GM12878 (cell line): Measurements from ENCODE around the gene RFLNA. TPM values are rescaled to one million over a fixed set of nuclear protein-coding genes. Genes with fewer than 3 reads are reported as not detected.

Experiments used
- ATAC-seq: fragments of 200-7000 bp; cut with Tn5 transposase; 3 replicates; pipeline ENCODE4 v1.9.1; 2020; ENCODE audit warnings: mild to moderate bottlenecking, moderate library complexity
- BruUV-seq: library from RNA; stranded (reverse); fragments of 400-500 nt; replicated peaks from 2 replicates; lab custom pipeline; 2021; lab: Mats Ljungman, UMichigan
- CTCF ChIA-PET: fragments of 300-600 bp; sonication (Branson Sonifier 250); formaldehyde crosslinking; extraction: SDS; loops from one replicate; lab custom pipeline; 2021; ENCODE audit warnings: inconsistent platforms; lab: Yijun Ruan, JAX
- POLR2A ChIA-PET: fragments of 350-600 bp; formaldehyde crosslinking; extraction: SDS; loops from one replicate; lab custom pipeline; 2021; ENCODE audit warnings: inconsistent platforms; lab: Charles Lee
- RAD21 ChIA-PET: fragments of 300-600 bp; sonication (Branson Sonifier 250); formaldehyde crosslinking; loops from one replicate; lab custom pipeline; 2023; ENCODE audit warnings: antibody characterized with exemption; ENCODE audit not compliant: unreplicated experiment; lab: Charles Lee
- SMC1A ChIA-PET: fragments of 300-600 bp; sonication (Branson Sonifier 250); formaldehyde crosslinking; loops from one replicate; lab custom pipeline; 2023; ENCODE audit not compliant: unreplicated experiment, uncharacterized antibody; lab: Charles Lee
- DNase-seq: peaks from one replicate; pipeline ENCODE4 v3.0.0-alpha.2; 2011; ENCODE audit warnings: low read depth, low spot score
- FAIRE-seq: peaks from 3 replicates; lab custom pipeline; 2011; peaks lifted over from hg19 to GRCh38; lab: Jason Lieb, UNC
- H2AFZ ChIP-seq: 2 replicates; pipeline ENCODE4 v1.6.0; 2011; ENCODE audit warnings: low read depth, low read length, control low read depth; ENCODE audit not compliant: control insufficient read depth
- H3K27ac ChIP-seq: 2 replicates; pipeline ENCODE4 v1.5.1; 2011; ENCODE audit warnings: control low read depth; ENCODE audit not compliant: control insufficient read depth, insufficient read depth
- H3K27me3 ChIP-seq, 2 experiments: replicated peaks in 1 of 2; 2 replicates each; pipeline versions ENCODE4 v1.6.0 to v1.6.1; 2011; ENCODE audit warnings: low read length in 1 of 2; ENCODE audit not compliant: control insufficient read depth in 2 of 2, insufficient read depth in 2 of 2
- H3K36me3 ChIP-seq, 2 experiments: 2 replicates each; pipeline ENCODE4 v1.5.1; 2011; ENCODE audit warnings: low read length in 1 of 2; ENCODE audit not compliant: control insufficient read depth in 2 of 2, insufficient read depth in 2 of 2
- H3K4me1 ChIP-seq: 2 replicates; pipeline ENCODE4 v1.6.1; 2011; ENCODE audit warnings: mild to moderate bottlenecking, low read length, moderate library complexity, mixed read lengths; ENCODE audit not compliant: control insufficient read depth, insufficient read depth
- H3K4me2 ChIP-seq: 2 replicates; pipeline ENCODE4 v1.6.0; 2011; ENCODE audit warnings: control low read depth; ENCODE audit not compliant: control insufficient read depth, insufficient read depth
- H3K4me3 ChIP-seq: fragments of 200-600 bp; sonication (generic); 2 replicates; pipeline ENCODE4 v1.5.1; 2016
- H3K79me2 ChIP-seq: 2 replicates; pipeline ENCODE4 v1.6.0; 2011; ENCODE audit warnings: low read length; ENCODE audit not compliant: control insufficient read depth, insufficient read depth
- H3K9ac ChIP-seq: 2 replicates; pipeline ENCODE4 v1.8.0; 2011; ENCODE audit warnings: low read length, control low read depth, mixed read lengths; ENCODE audit not compliant: control insufficient read depth, insufficient read depth
- H3K9me3 ChIP-seq: replicated peaks from 3 replicates; pipeline ENCODE4 v1.5.1; 2011; ENCODE audit warnings: mild to moderate bottlenecking, low read length; ENCODE audit not compliant: control insufficient read depth, insufficient read depth
- H4K20me1 ChIP-seq: 2 replicates; pipeline ENCODE4 v1.6.0; 2011; ENCODE audit not compliant: control insufficient read depth, insufficient read depth
- BACH1 ChIP-seq: fragments of 450-650 bp; IDR thresholded peaks from 2 replicates; pipeline ENCODE4 v1.6.1; 2017; ENCODE audit warnings: mild to moderate bottlenecking, borderline replicate concordance
- CBFB ChIP-seq: IDR thresholded peaks from 2 replicates; pipeline ENCODE4 v1.6.1; 2016; ENCODE audit warnings: antibody characterized with exemption, low read depth
- CEBPB ChIP-seq, 2 experiments: fragments of 150-350 bp in 1 of 2; IDR thresholded peaks; 2 replicates each; pipeline ENCODE4 v1.6.1; 2012 to 2014; ENCODE audit warnings: low read depth in 2 of 2, low read length in 2 of 2, borderline replicate concordance in 1 of 2, inconsistent platforms in 1 of 2
- CTCF ChIP-seq, 3 experiments: IDR thresholded peaks in 2 of 3; conservative IDR thresholded peaks in 1 of 3; 2 replicates each; pipeline ENCODE4 v1.5.1; 2011; ENCODE audit warnings: low read depth in 3 of 3, low read length in 3 of 3, mild to moderate bottlenecking in 3 of 3, control low read depth in 2 of 3, moderate library complexity in 2 of 3, inconsistent platforms in 1 of 3, mixed read lengths in 1 of 3; ENCODE audit not compliant: control insufficient read depth in 2 of 3, insufficient read depth in 1 of 3; ENCODE audit errors: extremely low read depth in 1 of 3
- EED ChIP-seq: sonication (generic); IDR thresholded peaks from 2 replicates; pipeline ENCODE4 v1.6.1; 2016; ENCODE audit warnings: antibody characterized with exemption, low read depth
- ELK1 ChIP-seq: IDR thresholded peaks from 2 replicates; pipeline ENCODE4 v1.6.1; 2012; ENCODE audit warnings: low read depth, low read length, improper control_type of control experiment
- LARP7 ChIP-seq: fragments of 450-650 bp; IDR thresholded peaks from 2 replicates; pipeline ENCODE4 v1.6.1; 2017; ENCODE audit warnings: mild to moderate bottlenecking
- MLLT1 ChIP-seq: fragments of 450-650 bp; IDR thresholded peaks from 2 replicates; pipeline ENCODE4 v1.6.1; 2016; ENCODE audit warnings: mild to moderate bottlenecking
- PBX3 ChIP-seq: IDR thresholded peaks from 2 replicates; pipeline ENCODE4 v1.6.1; 2011; ENCODE audit warnings: mild to moderate bottlenecking, low read depth, low read length, moderate library complexity; ENCODE audit not compliant: insufficient replicate concordance
- RAD51 ChIP-seq: fragments of 450-650 bp; IDR thresholded peaks from 2 replicates; pipeline ENCODE4 v1.6.1; 2016; ENCODE audit warnings: moderate library complexity, mild to moderate bottlenecking, inconsistent platforms
- RUNX3 ChIP-seq: IDR thresholded peaks from 2 replicates; pipeline ENCODE4 v1.6.1; 2012; ENCODE audit warnings: low read length, inconsistent platforms
- SPI1 ChIP-seq: IDR thresholded peaks from 2 replicates; pipeline ENCODE4 v1.6.1; 2011; ENCODE audit warnings: low read depth, mild to moderate bottlenecking, low read length, moderate library complexity, borderline replicate concordance; ENCODE audit not compliant: insufficient read depth
- SREBF2 ChIP-seq: IDR thresholded peaks from 2 replicates; pipeline ENCODE4 v1.6.1; 2012; ENCODE audit warnings: mild to moderate bottlenecking, low read length
- STAT1 ChIP-seq: fragments of 450-650 bp; conservative IDR thresholded peaks from 2 replicates; pipeline ENCODE4 v1.6.1; 2014; ENCODE audit warnings: antibody characterized with exemption, mild to moderate bottlenecking
- TCF3 ChIP-seq: IDR thresholded peaks from 2 replicates; pipeline ENCODE4 v1.6.1; 2012; ENCODE audit warnings: low read depth, mild to moderate bottlenecking, low read length, borderline replicate concordance; ENCODE audit not compliant: insufficient read depth
- ZBTB4 ChIP-seq: fragments of 450-650 bp; formaldehyde crosslinking; IDR thresholded peaks from 2 replicates; pipeline ENCODE4 v1.4.0; 2022; ENCODE audit warnings: mild to moderate bottlenecking, moderate library complexity
- WGBS: methylation state at CpG from one replicate; pipeline ENCODE4 v1.1.6; 2016; ENCODE audit warnings: low lambda C conversion rate; ENCODE audit not compliant: insufficient replicate concordance, insufficient coverage; ENCODE audit errors: missing lambda C conversion rate; 5-methylcytosine and 5-hydroxymethylcytosine counted together
- in situ Hi-C: fragments of 300-500 bp; cut with MboI; formaldehyde crosslinking; loops from 9 replicates; pipeline ENCODE4 v1.14.3; 2018; ENCODE audit warnings: mixed read lengths
- intact Hi-C: fragments of 100-400 bp; cut with micrococcal nuclease; formaldehyde crosslinking; loops from one replicate; pipeline ENCODE4 v1.14.2; 2022; ENCODE audit not compliant: unreplicated experiment
- polyA plus RNA-seq, 11 experiments: library from polyadenylated mRNA; depleted of rRNA in 4 of 11; unstranded in 6 of 11; stranded (reverse) in 5 of 11; fragments of >200 nt; fragmentation: Nextera tagmentation in 4 of 11; fragmentation: Illumina TruSeq in 1 of 11; extraction: Ambion mirVana in 4 of 11; extraction: Trizol in 1 of 11; gene quantifications; 1 replicate in 1 of 11; 2 replicates in 10 of 11; pipeline versions ENCODE4 v1.2.1 to v1.2.3, GENCODE V29; 2011 to 2016; ENCODE audit warnings: inconsistent platforms in 2 of 11, missing spikeins in 2 of 11, low read depth in 1 of 11
- total RNA-seq, 4 experiments: library from RNA; depleted of rRNA in 3 of 4; stranded (reverse); fragments of >200 nt in 3 of 4; fragmentation: Illumina TruSeq in 1 of 4; extraction: Trizol in 1 of 4; gene quantifications; 2 replicates each; pipeline versions ENCODE4 v1.2.1 to v1.2.3, GENCODE V29; 2013 to 2021

RFLNA gene
- total and polyA plus RNA-seq, 10 of the 15 experiments (the other 5 are each of a cell fraction or from before 2014, with no cell fraction given) = 0.08 TPM; not detected in 9

- SMC1A ChIA-PET = no interaction called here
Measured at GRCh38 chr12:124305136-124305535, 10.2 kb downstream of the RFLNA start.

More at GRCh38 chr12:124305136-124305535, 10.2 kb downstream of the RFLNA start:
- WGBS = 26% methylated on average over 10 of the region's 10 CpGs
- no peaks in the 10 kb centered on the region for H3K79me2 ChIP-seq
- no peaks in the 10 kb centered on the region; a peak in 2 of 4 replicates for H3K27me3 ChIP-seq
- no peak overlapping the region for H3K4me3 ChIP-seq
- ChIA-PET POLR2A (no interaction called here), CTCF (interaction anchor here (1.4 kb wide), 1 partner anchor 461 kb away, joined by 3 read pairs; no protein-coding TSS in a partner anchor), RAD21 (no interaction called here)
- DNase-seq (no peak), FAIRE-seq (no peak), ATAC-seq (no peak)
- no peaks in the 10 kb centered on the region for H4K20me1 ChIP-seq
- in situ Hi-C loops (no loop called here), intact Hi-C loops (no loop called here)
- no peak overlapping the region for H2AFZ ChIP-seq
- H3K36me3 ChIP-seq = no peaks in the 10 kb centered on the region
- no TSS peak for BruUV-seq
- no peaks in the 10 kb centered on the region for H3K4me1 ChIP-seq
- H3K4me2 ChIP-seq = no peak overlapping the region
- H3K9me3 ChIP-seq = no peaks in the 10 kb centered on the region
- TF ChIP-seq CBFB (no peak), PBX3 (no peak), RUNX3 (no peak), SPI1 (no peak), LARP7 (no peak), BACH1 (no peak), EED (no peak), MLLT1 (no peak), ELK1 (no peak), RAD51 (no peak), SREBF2 (no peak), CEBPB (IDR thresholded peaks at IDR 0.05; ENCODE audit: borderline replicate concordance in 1 of 2, low read depth in 2 of 2, low read length in 2 of 2) (no peak), STAT1 (no peak), TCF3 (no peak), CTCF (IDR thresholded peaks at IDR 0.05 in 2 of 3, conservative IDR thresholded peaks at IDR 0.05 in 1 of 3; ENCODE audit: control insufficient read depth in 2 of 3, extremely low read depth in 1 of 3, insufficient read depth in 1 of 3, low read depth in 3 of 3, low read length in 3 of 3) (no peak), ZBTB4 (no peak)
- no peak overlapping the region for H3K27ac ChIP-seq
- H3K9ac ChIP-seq = no peak overlapping the region
